PC-3 (cell line): Measurements from ENCODE around the gene SCMH1. TPM values are rescaled to one million over a fixed set of nuclear protein-coding genes. Genes with fewer than 3 reads are reported as not detected.

ENCODE experiments used
- ATAC-seq: fragments of 200-7000 bp; cut with Tn5 transposase; 2 replicates; pipeline ENCODE4 v1.9.1; 2020; ENCODE audit warnings: mild to moderate bottlenecking, moderate library complexity
- BruUV-seq: library from RNA; stranded (reverse); fragments of 400-500 nt; replicated peaks from 2 replicates; lab custom pipeline; 2021; lab: Mats Ljungman, UMichigan
- CTCF ChIA-PET: fragments of 300-600 bp; sonication (Branson Sonifier 250); formaldehyde crosslinking; loops from one replicate; lab custom pipeline; 2022; ENCODE audit warnings: antibody characterized with exemption; lab: Charles Lee
- POLR2A ChIA-PET: fragments of 300-600 bp; sonication (Branson Sonifier 250); formaldehyde crosslinking; loops from one replicate; lab custom pipeline; 2022; ENCODE audit warnings: antibody characterized with exemption; ENCODE audit not compliant: unreplicated experiment; lab: Charles Lee
- DNase-seq: peaks from one replicate; pipeline ENCODE4 v3.0.0-alpha.2; 2015
- H2AFZ ChIP-seq: fragments of 300-600 bp; sonication (generic); 2 replicates; pipeline ENCODE4 v1.6.0; 2016; ENCODE audit warnings: antibody characterized with exemption, low read length
- H3F3A ChIP-seq: fragments of 300-600 bp; sonication (generic); one replicate; pipeline ENCODE4 v1.6.0; 2017; ENCODE audit warnings: antibody characterized with exemption, low read length, control low read depth, mild to moderate bottlenecking; ENCODE audit not compliant: unreplicated experiment
- H3K27ac ChIP-seq: fragments of 300-600 bp; sonication (generic); 2 replicates; pipeline ENCODE4 v1.5.1; 2016; ENCODE audit warnings: mild to moderate bottlenecking, low read length
- H3K27me3 ChIP-seq: fragments of 300-600 bp; sonication (generic); 2 replicates; pipeline ENCODE4 v1.6.1; 2016; ENCODE audit warnings: low read length, mixed read lengths
- H3K36me3 ChIP-seq: fragments of 300-600 bp; sonication (generic); 2 replicates; pipeline ENCODE4 v1.6.1; 2016; ENCODE audit warnings: low read depth, mixed run types, low read length, mixed read lengths
- H3K4me1 ChIP-seq: fragments of 300-600 bp; sonication (generic); 2 replicates; pipeline ENCODE4 v1.5.1; 2016; ENCODE audit warnings: low read length; ENCODE audit not compliant: insufficient read depth
- H3K4me2 ChIP-seq: fragments of 300-600 bp; sonication (generic); 2 replicates; pipeline ENCODE4 v1.6.0; 2016; ENCODE audit warnings: low read length
- H3K4me3 ChIP-seq: fragments of 300-600 bp; sonication (generic); 2 replicates; pipeline ENCODE4 v1.5.1; 2016; ENCODE audit warnings: mild to moderate bottlenecking, low read length, mixed read lengths
- H3K79me2 ChIP-seq: fragments of 300-600 bp; sonication (generic); 2 replicates; pipeline ENCODE4 v1.6.1; 2017; ENCODE audit warnings: low read length, mixed read lengths
- H3K9ac ChIP-seq: fragments of 300-600 bp; sonication (generic); 2 replicates; pipeline ENCODE4 v1.6.0; 2016; ENCODE audit warnings: mild to moderate bottlenecking, low read length
- H3K9me2 ChIP-seq: fragments of 300-600 bp; sonication (generic); replicated peaks from 2 replicates; pipeline ENCODE4 v1.6.1; 2016; ENCODE audit warnings: mixed run types, low read length, mixed read lengths
- H3K9me3 ChIP-seq: fragments of 300-600 bp; sonication (generic); 2 replicates; pipeline ENCODE4 v1.6.1; 2016; ENCODE audit warnings: low read length, mixed read lengths
- H4K20me1 ChIP-seq: fragments of 300-600 bp; sonication (generic); 2 replicates; pipeline ENCODE4 v1.6.1; 2016; ENCODE audit warnings: low read length, mixed read lengths
- CTCF ChIP-seq: fragments of 300-600 bp; sonication (generic); conservative IDR thresholded peaks from 2 replicates; pipeline ENCODE4 v1.5.1; 2017; ENCODE audit warnings: antibody characterized with exemption, low read depth, mild to moderate bottlenecking, low read length
- EZH2 ChIP-seq: fragments of 300-600 bp; sonication (generic); IDR thresholded peaks from one replicate; pipeline ENCODE4 v1.6.1; 2017; ENCODE audit warnings: antibody characterized with exemption, mild to moderate bottlenecking, low read length; ENCODE audit not compliant: unreplicated experiment
- EZH2phosphoT487 ChIP-seq: fragments of 300-600 bp; sonication (generic); IDR thresholded peaks from 2 replicates; pipeline ENCODE4 v1.6.1; 2018; ENCODE audit warnings: mild to moderate bottlenecking, antibody characterized with exemption, low read length, borderline replicate concordance
- intact Hi-C: fragments of 100-400 bp; cut with micrococcal nuclease; formaldehyde crosslinking; loops from 2 replicates; pipeline ENCODE4 v1.9.0; 2023
- total RNA-seq: library from RNA; depleted of rRNA; stranded (reverse); fragments of >200 nt; gene quantifications from 2 replicates; pipeline ENCODE4 v1.2.3, GENCODE V29; 2014

The SCMH1 gene
- total RNA-seq, 1 experiment from 2014 or later, result 33.6 TPM

DNA sequence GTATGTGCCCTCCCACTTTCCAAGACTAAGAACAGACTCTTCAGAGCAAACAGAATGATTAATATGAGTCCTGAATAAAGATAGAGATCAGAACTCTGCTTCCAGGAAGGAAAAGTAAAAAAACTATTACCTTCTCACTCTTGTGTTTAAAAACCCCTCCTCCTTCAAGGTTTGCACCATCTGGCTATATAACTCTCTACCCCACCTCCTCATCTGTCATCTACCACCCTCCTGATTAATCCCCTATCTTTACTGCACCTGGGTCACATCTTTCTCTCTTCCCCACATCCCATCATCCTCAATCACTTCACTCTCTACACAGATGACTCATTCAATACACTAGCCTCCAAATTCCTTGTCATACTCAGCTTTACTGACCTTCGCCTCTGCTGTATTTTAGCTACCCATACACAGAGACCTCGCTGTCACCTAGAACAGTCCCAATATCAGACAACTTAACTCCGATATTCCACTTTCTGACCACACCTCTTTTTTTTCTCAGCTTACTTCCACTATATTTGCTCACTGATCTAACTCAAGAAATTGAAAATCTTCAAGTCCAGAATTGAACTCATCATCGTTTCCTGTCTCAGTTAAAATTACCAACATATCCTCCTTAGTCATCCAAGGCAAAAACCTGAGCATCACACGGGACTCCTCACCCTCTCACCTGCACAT is 3.7 kb downstream of the SCMH1 start:
- CTCF ChIA-PET, result no interaction called here
- Histone ChIP-seq H3F3A (peaks cover 6% of the 10 kb centered on the region), H3K27ac (peak overlapping the region; percentile 47), H3K9me2 (no peaks in the 10 kb centered on the region), H2AFZ (no peak overlapping the region), H3K4me3 (peak overlapping the region; percentile 28; the same call in 1 of the 2 replicates), H3K9ac (no peak overlapping the region), H3K36me3 (no peaks in the 10 kb centered on the region), H3K4me2 (peak overlapping the region; percentile 94), H4K20me1 (peaks cover 12% of the 10 kb centered on the region), H3K9me3 (no peaks in the 10 kb centered on the region), H3K4me1 (peaks cover 48% of the 10 kb centered on the region), H3K27me3 (no peaks in the 10 kb centered on the region), H3K79me2 (peaks cover 74% of the 10 kb centered on the region)
- TF ChIP-seq EZH2phosphoT487 (no peak), EZH2 (no peak), CTCF (no peak)
- DNase-seq (peak; percentile 73), ATAC-seq (peak; percentile 62)
- no TSS peak for BruUV-seq
- intact Hi-C loops, result loop anchor here (10.0 kb wide), 1 partner anchor 204 kb away; no protein-coding TSS in a partner anchor
- POLR2A ChIA-PET, result interaction anchor here (0.6 kb wide), 1 partner anchor 8 kb away, joined by 4 read pairs; no protein-coding TSS in a partner anchor

DNA sequence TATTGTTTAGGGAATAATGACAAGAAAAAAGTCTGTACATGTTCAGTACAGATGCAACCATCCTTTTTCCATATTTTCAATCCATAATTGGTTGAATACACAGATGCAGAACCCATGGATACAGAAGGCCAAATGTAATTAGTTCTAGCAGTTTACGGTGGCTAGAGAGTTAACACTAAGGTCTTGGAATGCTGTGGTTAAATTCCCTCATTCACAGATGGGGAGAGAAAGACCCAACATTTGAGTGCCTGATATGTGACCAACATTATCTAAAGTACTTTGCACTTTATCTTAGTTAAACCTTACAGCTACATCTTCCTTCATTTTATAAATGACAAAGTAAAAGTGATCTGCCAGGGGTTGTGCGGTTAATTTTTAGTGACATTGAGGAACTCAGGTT is 5.3 kb downstream of the SCMH1 start:
- ATAC-seq, result no peak
- no peak for DNase-seq
- peaks cover 6% of the 10 kb centered on the region for H3F3A ChIP-seq
- no peaks in the 10 kb centered on the region for H3K36me3 ChIP-seq
- no peak overlapping the region for H2AFZ ChIP-seq
- ChIA-PET POLR2A (interaction anchor here (0.6 kb wide), 1 partner anchor 128 kb away, joined by 4 read pairs; no protein-coding TSS in a partner anchor), CTCF (no interaction called here)
- H3K79me2 ChIP-seq, result peaks cover 84% of the 10 kb centered on the region
- no peak overlapping the region for H3K9ac ChIP-seq
- intact Hi-C loops, result loop anchor here (10.0 kb wide), 1 partner anchor 202 kb away; no protein-coding TSS in a partner anchor
- peaks cover 40% of the 10 kb centered on the region for H3K4me1 ChIP-seq
- TF ChIP-seq EZH2phosphoT487 (no peak), CTCF (no peak), EZH2 (no peak)
- H3K4me2 ChIP-seq, result no peak overlapping the region
- H3K27ac ChIP-seq, result no peak overlapping the region
- peaks cover 19% of the 10 kb centered on the region for H4K20me1 ChIP-seq
- H3K27me3 ChIP-seq, result no peaks in the 10 kb centered on the region
- no TSS peak for BruUV-seq
- H3K9me2 ChIP-seq, result no peaks in the 10 kb centered on the region
- H3K4me3 ChIP-seq, result no peak overlapping the region
- no peaks in the 10 kb centered on the region for H3K9me3 ChIP-seq

DNA sequence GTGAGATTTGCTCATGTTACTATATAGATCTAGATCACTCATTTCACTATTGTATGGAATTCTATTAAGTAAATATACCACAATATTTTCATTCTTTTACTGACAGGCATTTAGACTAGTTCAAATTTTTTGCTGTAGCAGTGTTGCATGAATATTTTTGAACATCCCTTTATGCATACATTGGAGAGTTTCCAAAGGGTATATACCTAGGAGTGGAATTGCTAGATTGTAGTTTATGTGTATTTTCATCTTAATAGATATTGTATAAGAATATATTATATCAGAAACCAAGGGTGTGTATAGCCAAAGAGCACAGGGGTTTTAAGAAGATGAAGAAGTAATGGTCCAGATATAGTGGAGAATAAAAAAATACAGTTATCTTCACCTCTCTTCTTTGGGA is 6.2 kb downstream of the SCMH1 start:
- Histone ChIP-seq H3K9me2 (no peaks in the 10 kb centered on the region), H3F3A (peaks cover 6% of the 10 kb centered on the region), H3K4me2 (no peak overlapping the region), H3K9ac (no peak overlapping the region), H3K36me3 (no peaks in the 10 kb centered on the region), H3K79me2 (peaks cover 80% of the 10 kb centered on the region), H3K27me3 (no peaks in the 10 kb centered on the region), H3K9me3 (no peaks in the 10 kb centered on the region), H3K27ac (no peak overlapping the region), H3K4me3 (no peak overlapping the region), H2AFZ (no peak overlapping the region), H3K4me1 (peaks cover 38% of the 10 kb centered on the region), H4K20me1 (peaks cover 19% of the 10 kb centered on the region)
- ChIA-PET CTCF (no interaction called here), POLR2A (interaction anchor here (0.6 kb wide), 1 partner anchor 127 kb away, joined by 4 read pairs; no protein-coding TSS in a partner anchor)
- no peak for DNase-seq
- ATAC-seq, result no peak
- no TSS peak for BruUV-seq
- TF ChIP-seq CTCF, result no peak
- TF ChIP-seq EZH2phosphoT487, result no peak
- no peak for TF ChIP-seq EZH2
- intact Hi-C loops, result loop anchor here (10.0 kb wide), 1 partner anchor 201 kb away; no protein-coding TSS in a partner anchor
